HG02571 (cell line): ENCODE data around the gene CLRN1.

Experiments used
- ATAC-seq: cut with Tn5 transposase; IDR thresholded peaks from one replicate; pipeline ENCODE4 v1.9.1; 2021; ENCODE audit warnings: mild to moderate bottlenecking, moderate library complexity; ENCODE audit not compliant: unreplicated experiment

Gene CLRN1

GRCh38 chr3:150978566-150979148 is 6.1 kb upstream of the CLRN1 start:
- ATAC-seq, result no peak

- no peak for ATAC-seq
These were observed 3.5 kb upstream of the CLRN1 start for GRCh38 chr3:150975992-150976368.

- no peak for ATAC-seq
These were observed 2.8 kb upstream of the CLRN1 start for GRCh38 chr3:150975086-150975991.

GRCh38 chr3:150970665-150971324 is 1.7 kb downstream of the CLRN1 start:
- ATAC-seq, result no peak

GRCh38 chr3:150968341-150969035 is 4.0 kb downstream of the CLRN1 start:
- no peak for ATAC-seq

- no peak for ATAC-seq
These were observed 7.1 kb downstream of the CLRN1 start for GRCh38 chr3:150965436-150965835.

GRCh38 chr3:150961949-150962348 is 10.6 kb downstream of the CLRN1 start:
- ATAC-seq, result no peak

GRCh38 chr3:150960708-150961684 is 11.5 kb downstream of the CLRN1 start:
- ATAC-seq, result no peak

- no peak for ATAC-seq
These were observed 13.8 kb downstream of the CLRN1 start for GRCh38 chr3:150958683-150959082.

GRCh38 chr3:150956376-150956775 is 16.2 kb downstream of the CLRN1 start:
- no peak for ATAC-seq

- ATAC-seq, result no peak
These were observed 20.6 kb downstream of the CLRN1 start for GRCh38 chr3:150951923-150952322.

- no peak for ATAC-seq
These were observed 27.1 kb downstream of the CLRN1 start for GRCh38 chr3:150945226-150946032.

GRCh38 chr3:150942221-150942620 is 30.3 kb downstream of the CLRN1 start:
- no peak for ATAC-seq

- ATAC-seq, result no peak
These were observed 35.8 kb downstream of the CLRN1 start for GRCh38 chr3:150936693-150937092.

- no peak for ATAC-seq
These were observed 39.0 kb downstream of the CLRN1 start for GRCh38 chr3:150933473-150933995.

- no peak for ATAC-seq
These were observed 40.8 kb downstream of the CLRN1 start for GRCh38 chr3:150931745-150932144.

- no peak for ATAC-seq
These were observed 41.7 kb downstream of the CLRN1 start for GRCh38 chr3:150930839-150931238.

GRCh38 chr3:150928234-150928633 is 44.3 kb downstream of the CLRN1 start:
- no peak for ATAC-seq

- no peak for ATAC-seq
These were observed 46.2 kb downstream of the CLRN1 start for GRCh38 chr3:150926328-150926727.
